NB4 (cell line): ENCODE results near the gene CHD2.
"Not testable (repeated sequence)": the region's sequence is repeated elsewhere in the genome, so short reads cannot be mapped to it uniquely, and the experiment has no call there.

Experiments used
- DNase-seq: peaks from one replicate; pipeline ENCODE4 v3.0.0; 2010; ENCODE audit warnings: low read depth
- H3K4me3 ChIP-seq: one replicate; pipeline ENCODE4 v1.5.1; 2011; ENCODE audit warnings: mild to moderate bottlenecking, low read depth, low read length, moderate library complexity
- MAX ChIP-seq: IDR thresholded peaks from 2 replicates; pipeline ENCODE4 v1.6.1; 2011; ENCODE audit warnings: low read depth, low read length
- MYC ChIP-seq: IDR thresholded peaks from 2 replicates; pipeline ENCODE4 v1.6.1; 2011; ENCODE audit warnings: low read depth, low read length
- POLR2A ChIP-seq: IDR thresholded peaks from 2 replicates; pipeline ENCODE4 v1.6.1; 2011; ENCODE audit warnings: mild to moderate bottlenecking; ENCODE audit not compliant: insufficient read length; ENCODE audit errors: extremely low read depth
- TF ChIP-seq, protein P1 (sequence below): IDR thresholded peaks from one replicate; pipeline ENCODE4 v1.5.1; 2012; ENCODE audit warnings: low read depth, low read length

CHD2 gene

DNA sequence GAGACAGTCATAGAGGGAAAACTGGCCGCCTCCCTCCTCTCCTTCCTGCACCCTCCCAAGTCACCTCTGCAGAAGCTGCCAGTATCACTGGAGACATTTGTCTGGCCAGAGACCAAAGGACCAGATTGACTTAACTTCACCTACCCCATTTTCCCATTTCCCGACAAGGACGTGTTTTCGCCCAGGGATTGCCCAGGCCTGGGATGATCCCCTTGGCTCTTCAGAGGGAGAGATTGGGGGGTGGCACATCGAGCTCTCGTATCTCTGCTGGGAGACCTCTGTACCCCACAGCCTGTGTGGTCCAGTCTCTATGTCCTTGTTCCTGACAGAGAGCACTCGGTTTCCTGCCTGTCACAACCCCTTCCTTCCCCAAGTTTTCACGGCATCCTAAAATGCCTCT lies 157.5 kb downstream of the CHD2 start:
- DNase-seq, result no peak
- no peak overlapping the region for H3K4me3 ChIP-seq
- TF ChIP-seq, protein P1, sequence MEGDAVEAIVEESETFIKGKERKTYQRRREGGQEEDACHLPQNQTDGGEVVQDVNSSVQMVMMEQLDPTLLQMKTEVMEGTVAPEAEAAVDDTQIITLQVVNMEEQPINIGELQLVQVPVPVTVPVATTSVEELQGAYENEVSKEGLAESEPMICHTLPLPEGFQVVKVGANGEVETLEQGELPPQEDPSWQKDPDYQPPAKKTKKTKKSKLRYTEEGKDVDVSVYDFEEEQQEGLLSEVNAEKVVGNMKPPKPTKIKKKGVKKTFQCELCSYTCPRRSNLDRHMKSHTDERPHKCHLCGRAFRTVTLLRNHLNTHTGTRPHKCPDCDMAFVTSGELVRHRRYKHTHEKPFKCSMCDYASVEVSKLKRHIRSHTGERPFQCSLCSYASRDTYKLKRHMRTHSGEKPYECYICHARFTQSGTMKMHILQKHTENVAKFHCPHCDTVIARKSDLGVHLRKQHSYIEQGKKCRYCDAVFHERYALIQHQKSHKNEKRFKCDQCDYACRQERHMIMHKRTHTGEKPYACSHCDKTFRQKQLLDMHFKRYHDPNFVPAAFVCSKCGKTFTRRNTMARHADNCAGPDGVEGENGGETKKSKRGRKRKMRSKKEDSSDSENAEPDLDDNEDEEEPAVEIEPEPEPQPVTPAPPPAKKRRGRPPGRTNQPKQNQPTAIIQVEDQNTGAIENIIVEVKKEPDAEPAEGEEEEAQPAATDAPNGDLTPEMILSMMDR, result no peak
- no peak for TF ChIP-seq POLR2A
- no peak for TF ChIP-seq MYC
- TF ChIP-seq MAX, result no peak

- no peak overlapping the region for H3K4me3 ChIP-seq
- TF ChIP-seq, protein P1, result no peak
- TF ChIP-seq MYC (no peak), MAX (no peak), POLR2A (no peak)
- DNase-seq, result no peak
Observed at GRCh38 chr15:93058128-93058527, 158.0 kb downstream of the CHD2 start.

DNA sequence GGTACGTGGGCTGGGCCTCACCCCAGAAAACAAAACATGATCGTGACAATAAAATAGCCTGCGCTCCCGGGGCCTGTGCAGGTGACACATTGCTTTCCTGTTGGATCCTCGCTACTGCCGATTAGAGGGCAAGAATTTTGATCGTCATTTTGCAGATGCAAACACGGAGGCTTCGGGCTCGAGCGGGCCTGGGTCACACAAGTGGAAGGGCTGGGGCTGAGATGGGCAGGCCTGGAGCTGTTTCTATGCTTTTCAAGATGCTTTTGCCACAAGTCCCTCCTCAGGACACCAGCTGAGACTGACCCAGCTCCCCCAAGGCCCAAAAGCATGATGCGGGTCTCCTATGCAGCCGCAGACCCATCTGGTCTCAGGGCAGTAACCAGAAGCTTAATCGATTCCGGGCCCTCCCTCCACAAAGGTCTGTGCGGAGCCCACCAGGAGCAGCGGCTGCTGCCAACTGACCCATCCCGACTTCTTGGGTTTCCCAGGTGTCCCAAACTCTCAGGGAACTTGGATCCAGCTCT lies 158.8 kb downstream of the CHD2 start:
- TF ChIP-seq, protein P1, result no peak
- TF ChIP-seq POLR2A, result no peak
- DNase-seq, result no peak
- no peak overlapping the region for H3K4me3 ChIP-seq

GRCh38 chr15:93059442-93059841 lies 159.3 kb downstream of the CHD2 start:
- H3K4me3 ChIP-seq, result no peak overlapping the region
- no peak for DNase-seq
- no peak for TF ChIP-seq MYC

DNA sequence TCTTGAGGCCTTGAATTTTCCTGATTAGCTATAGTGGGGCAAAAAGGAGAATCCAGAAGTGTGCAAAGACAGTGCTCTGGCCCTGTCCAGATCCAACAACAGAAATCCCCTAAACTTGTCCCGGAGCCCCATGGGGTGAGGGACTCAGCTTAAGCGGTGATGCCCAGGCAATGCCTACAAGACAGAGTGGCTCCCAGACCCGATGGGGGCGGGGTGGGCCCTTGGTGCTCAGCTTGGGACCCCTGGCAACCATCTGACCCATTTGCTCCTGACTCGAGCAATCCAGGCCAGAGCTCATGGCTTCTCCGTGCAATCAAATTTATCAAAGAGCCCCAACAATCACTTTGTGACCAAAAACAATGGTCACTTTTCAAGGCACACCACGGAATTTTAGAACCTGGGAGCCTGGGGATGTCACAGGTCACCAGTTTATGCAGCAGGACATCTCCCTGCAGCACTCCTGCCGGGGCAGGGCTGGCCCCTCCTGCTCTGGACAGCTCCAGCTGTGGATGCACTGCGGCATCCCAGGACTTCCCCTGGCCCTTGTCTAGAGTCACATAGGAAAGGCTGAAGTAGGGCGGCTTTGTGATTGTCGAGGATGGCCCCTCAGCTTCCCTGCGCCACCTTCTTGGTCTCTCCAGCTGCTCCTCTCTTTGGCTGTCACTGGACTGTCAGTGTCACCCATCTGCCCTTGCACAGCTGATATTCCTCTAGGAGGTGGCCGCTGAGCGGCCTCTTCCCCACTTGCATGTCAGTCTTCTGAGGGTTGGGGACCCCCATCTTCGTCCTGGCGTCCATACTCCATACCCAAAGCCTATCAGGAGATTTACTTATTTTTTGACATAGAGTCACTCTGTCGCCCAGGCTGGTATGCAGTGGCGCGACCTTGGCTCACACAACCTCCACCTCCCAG lies 160.5 kb downstream of the CHD2 start:
- no peak overlapping the region for H3K4me3 ChIP-seq
- no peak for TF ChIP-seq POLR2A
- TF ChIP-seq MYC, result no peak
- no peak for TF ChIP-seq MAX
- TF ChIP-seq, protein P1, result no peak
- no peak for DNase-seq

GRCh38 chr15:93062628-93063261 lies 162.6 kb downstream of the CHD2 start:
- H3K4me3 ChIP-seq, DNase-seq: not testable (repeated sequence)

- TF ChIP-seq MAX, result no peak
- no peak for TF ChIP-seq POLR2A
- TF ChIP-seq, protein P1, result no peak
- TF ChIP-seq MYC, result no peak
- no peak overlapping the region for H3K4me3 ChIP-seq
- DNase-seq, result no peak
Observed at GRCh38 chr15:93063262-93063671, 163.1 kb downstream of the CHD2 start.
